Uterine smooth muscle cell (primary cell): ENCODE data around the gene SEPTIN12. TPM values are rescaled to one million over a fixed set of nuclear protein-coding genes. Genes with fewer than 3 reads are reported as not detected.

Experiments
- total RNA-seq: library from RNA; depleted of rRNA; stranded (reverse); fragments of >200 nt; gene quantifications from 2 replicates; pipeline ENCODE4 v1.2.3, GENCODE V29; 2014

The SEPTIN12 gene
- not detected in 2 replicates for total RNA-seq

GRCh38 chr16:4787627-4788482, at the start of gene SEPTIN12:
TSS of gene SEPTIN12 (minus strand) at chr16:4788345. CDS start at chr16:4787645, 700 bp downstream.

GRCh38 chr16:4801962-4802658, 14.0 kb upstream of the SEPTIN12 start, which contains the start of gene ROGDI:
TSS of gene ROGDI (minus strand) at chr16:4802633. CDS start at chr16:4802571, 62 bp downstream.

GRCh38 chr16:4795181-4795827, 7.2 kb upstream of the SEPTIN12 start, which contains the start of gene SMIM22:
TSS of gene SMIM22 (plus strand) at chr16:4795369. CDS start at chr16:4795735, 366 bp downstream.

GRCh38 chr16:4766875-4767628, 21.1 kb downstream of the SEPTIN12 start, which contains the start of gene ZNF500:
TSS of gene ZNF500 (minus strand) at chr16:4767162. CDS start at chr16:4765978, 1,184 bp downstream.

GRCh38 chr16:4734063-4734729, 53.9 kb downstream of the SEPTIN12 start, which contains the start of the genes ANKS3 and DNAAF8:
TSS of gene ANKS3 (minus strand) at chr16:4734271. CDS start at chr16:4730149, 4,122 bp downstream.
TSS of gene DNAAF8 (plus strand) at chr16:4734537. CDS start at chr16:4736515, 1,978 bp downstream.

Other genes with a start within 250 kb of the SEPTIN12 start
- gene CDIP1, start 249.6 kb downstream of the SEPTIN12 start, total RNA-seq: 5.0 and 7.2 TPM in 2 replicates
- gene C16orf96, start 232.0 kb downstream of the SEPTIN12 start, total RNA-seq: not detected in 2 replicates
- gene UBALD1, start 173.5 kb downstream of the SEPTIN12 start, total RNA-seq: 11.0 and 11.1 TPM in 2 replicates
- 29.2 and 34.5 TPM in 2 replicates for gene MGRN1, start 163.5 kb downstream of the SEPTIN12 start, total RNA-seq
- 25.4 and 31.8 TPM in 2 replicates for gene NUDT16L1, start 94.8 kb downstream of the SEPTIN12 start, total RNA-seq
- 28.7 and 34.0 TPM in 2 replicates for gene ANKS3, start 54.1 kb downstream of the SEPTIN12 start, total RNA-seq
- 0.44 and 1.4 TPM in 2 replicates for gene DNAAF8, start 53.8 kb downstream of the SEPTIN12 start, total RNA-seq
- 7.9 and 11.6 TPM in 2 replicates for gene ZNF500, start 21.2 kb downstream of the SEPTIN12 start, total RNA-seq
- gene SMIM22, start 7.0 kb upstream of the SEPTIN12 start, total RNA-seq: not detected in 2 replicates
- 12.8 and 14.6 TPM in 2 replicates for gene ROGDI, start 14.3 kb upstream of the SEPTIN12 start, total RNA-seq
- gene GLYR1, start 58.9 kb upstream of the SEPTIN12 start, total RNA-seq: 47.8 and 62.0 TPM in 2 replicates
- 19.3 and 22.0 TPM in 2 replicates for gene UBN1, start 59.1 kb upstream of the SEPTIN12 start, total RNA-seq
- gene PPL, start 148.8 kb upstream of the SEPTIN12 start, total RNA-seq: 0.44 and 0.75 TPM in 2 replicates
- gene SEC14L5, start 170.0 kb upstream of the SEPTIN12 start, total RNA-seq: under 0.01 TPM in 1 of 2 replicates, not detected in the other
- gene NAGPA, start 245.6 kb upstream of the SEPTIN12 start, total RNA-seq: 22.5 and 29.1 TPM in 2 replicates